PC-3 (cell line): ENCODE data around the gene SCN9A. TPM values are rescaled to one million over a fixed set of nuclear protein-coding genes. Genes with fewer than 3 reads are reported as not detected.

ENCODE experiments used
- ATAC-seq: fragments of 200-7000 bp; cut with Tn5 transposase; 2 replicates; pipeline ENCODE4 v1.9.1; 2020; ENCODE audit warnings: mild to moderate bottlenecking, moderate library complexity
- Bru-seq: library from RNA; stranded (reverse); fragments of 400-500 nt; gene quantifications from one replicate; lab custom pipeline; 2021; lab: Mats Ljungman, UMichigan
- BruChase-seq, 2 experiments: library from RNA; stranded (reverse); fragments of 400-500 nt; gene quantifications; one replicate each; lab custom pipeline; 2021; lab: Mats Ljungman, UMichigan
- BruUV-seq: library from RNA; stranded (reverse); fragments of 400-500 nt; replicated peaks from 2 replicates; lab custom pipeline; 2021; lab: Mats Ljungman, UMichigan
- CTCF ChIA-PET: fragments of 300-600 bp; sonication (Branson Sonifier 250); formaldehyde crosslinking; loops from one replicate; lab custom pipeline; 2022; ENCODE audit warnings: antibody characterized with exemption; lab: Charles Lee
- POLR2A ChIA-PET: fragments of 300-600 bp; sonication (Branson Sonifier 250); formaldehyde crosslinking; loops from one replicate; lab custom pipeline; 2022; ENCODE audit warnings: antibody characterized with exemption; ENCODE audit not compliant: unreplicated experiment; lab: Charles Lee
- DNase-seq: peaks from one replicate; pipeline ENCODE4 v3.0.0-alpha.2; 2015
- H2AFZ ChIP-seq: fragments of 300-600 bp; sonication (generic); 2 replicates; pipeline ENCODE4 v1.6.0; 2016; ENCODE audit warnings: antibody characterized with exemption, low read length
- H3F3A ChIP-seq: fragments of 300-600 bp; sonication (generic); one replicate; pipeline ENCODE4 v1.6.0; 2017; ENCODE audit warnings: antibody characterized with exemption, low read length, control low read depth, mild to moderate bottlenecking; ENCODE audit not compliant: unreplicated experiment
- H3K27ac ChIP-seq: fragments of 300-600 bp; sonication (generic); 2 replicates; pipeline ENCODE4 v1.5.1; 2016; ENCODE audit warnings: mild to moderate bottlenecking, low read length
- H3K27me3 ChIP-seq: fragments of 300-600 bp; sonication (generic); 2 replicates; pipeline ENCODE4 v1.6.1; 2016; ENCODE audit warnings: low read length, mixed read lengths
- H3K36me3 ChIP-seq: fragments of 300-600 bp; sonication (generic); 2 replicates; pipeline ENCODE4 v1.6.1; 2016; ENCODE audit warnings: low read depth, mixed run types, low read length, mixed read lengths
- H3K4me1 ChIP-seq: fragments of 300-600 bp; sonication (generic); 2 replicates; pipeline ENCODE4 v1.5.1; 2016; ENCODE audit warnings: low read length; ENCODE audit not compliant: insufficient read depth
- H3K4me2 ChIP-seq: fragments of 300-600 bp; sonication (generic); 2 replicates; pipeline ENCODE4 v1.6.0; 2016; ENCODE audit warnings: low read length
- H3K4me3 ChIP-seq: fragments of 300-600 bp; sonication (generic); 2 replicates; pipeline ENCODE4 v1.5.1; 2016; ENCODE audit warnings: mild to moderate bottlenecking, low read length, mixed read lengths
- H3K79me2 ChIP-seq: fragments of 300-600 bp; sonication (generic); 2 replicates; pipeline ENCODE4 v1.6.1; 2017; ENCODE audit warnings: low read length, mixed read lengths
- H3K9ac ChIP-seq: fragments of 300-600 bp; sonication (generic); 2 replicates; pipeline ENCODE4 v1.6.0; 2016; ENCODE audit warnings: mild to moderate bottlenecking, low read length
- H3K9me2 ChIP-seq: fragments of 300-600 bp; sonication (generic); replicated peaks from 2 replicates; pipeline ENCODE4 v1.6.1; 2016; ENCODE audit warnings: mixed run types, low read length, mixed read lengths
- H3K9me3 ChIP-seq: fragments of 300-600 bp; sonication (generic); 2 replicates; pipeline ENCODE4 v1.6.1; 2016; ENCODE audit warnings: low read length, mixed read lengths
- H4K20me1 ChIP-seq: fragments of 300-600 bp; sonication (generic); 2 replicates; pipeline ENCODE4 v1.6.1; 2016; ENCODE audit warnings: low read length, mixed read lengths
- EZH2 ChIP-seq: fragments of 300-600 bp; sonication (generic); IDR thresholded peaks from one replicate; pipeline ENCODE4 v1.6.1; 2017; ENCODE audit warnings: antibody characterized with exemption, mild to moderate bottlenecking, low read length; ENCODE audit not compliant: unreplicated experiment
- EZH2phosphoT487 ChIP-seq: fragments of 300-600 bp; sonication (generic); IDR thresholded peaks from 2 replicates; pipeline ENCODE4 v1.6.1; 2018; ENCODE audit warnings: mild to moderate bottlenecking, antibody characterized with exemption, low read length, borderline replicate concordance
- intact Hi-C: fragments of 100-400 bp; cut with micrococcal nuclease; formaldehyde crosslinking; loops from 2 replicates; pipeline ENCODE4 v1.9.0; 2023
- long read RNA-seq: library from polyadenylated mRNA; unstranded; transcript quantifications from one replicate; pipeline ENCODE4 v2.0.0, GENCODE V29; 2021; ENCODE audit not compliant: unreplicated experiment
- total RNA-seq: library from RNA; depleted of rRNA; stranded (reverse); fragments of >200 nt; gene quantifications from 2 replicates; pipeline ENCODE4 v1.2.3, GENCODE V29; 2014; rRNA removed
- TF ChIP-seq, protein P1 (sequence below): fragments of 300-600 bp; sonication (generic); conservative IDR thresholded peaks from 2 replicates; pipeline ENCODE4 v1.5.1; 2017; ENCODE audit warnings: antibody characterized with exemption, low read depth, mild to moderate bottlenecking, low read length

The SCN9A gene
- total RNA-seq, result 3.4 and 7.0 TPM in 2 replicates
- percentile 63 among the genes with signal in this experiment for Bru-seq, nascent RNA
- BruChase-seq, experiment 1, labeled RNA remaining after a 6-hour chase, result percentile 60 among the genes with signal in this experiment
- percentile 64 among the genes with signal in this experiment for BruChase-seq, experiment 2, labeled RNA remaining after a 2-hour chase
- long read RNA-seq, full-length matches to known transcripts, result 2 of 15 reads
- long read RNA-seq, partial matches to known transcripts, result 6 of 15 reads
- long read RNA-seq, other reads (novel, unspliced or antisense), result 7 of 15 reads

DNA sequence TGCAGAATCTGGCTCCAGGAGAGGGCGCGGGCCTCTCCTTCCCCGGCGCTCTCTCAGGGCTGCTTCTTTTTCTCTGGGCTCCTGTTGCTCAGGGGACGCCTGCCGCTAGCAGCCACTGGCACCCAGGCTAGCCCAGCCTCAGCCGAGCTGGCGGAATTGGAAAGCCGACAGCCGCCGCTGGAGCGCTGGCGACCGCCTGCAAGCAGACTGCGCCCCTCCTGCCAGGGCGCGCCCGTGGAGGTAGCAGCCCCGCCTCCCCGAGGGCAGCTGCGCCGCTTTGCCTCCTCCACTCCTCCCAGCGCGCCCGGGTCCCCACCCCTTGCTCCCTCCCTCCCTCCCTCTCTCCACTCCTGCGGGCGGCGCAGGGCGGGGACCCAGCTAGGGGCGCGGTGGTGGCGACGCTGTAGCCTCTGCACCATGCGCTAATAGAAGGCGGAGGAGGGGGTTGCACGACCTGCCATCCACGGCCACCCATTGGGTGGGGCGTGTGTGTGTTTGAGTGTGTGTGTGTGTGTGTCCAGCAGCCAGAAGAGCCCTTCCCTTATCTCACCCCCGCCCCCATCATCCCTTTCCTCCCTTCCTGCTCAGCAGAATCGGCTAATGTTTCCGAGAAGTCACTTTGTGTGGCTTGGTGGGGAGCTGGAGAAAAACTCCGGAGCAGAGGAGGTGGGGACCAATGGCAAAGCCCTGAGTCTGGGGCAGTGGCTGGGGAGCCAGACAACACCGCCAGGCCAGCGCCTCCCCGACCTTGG lies at the start of gene SCN9A:
Gene SCN9A (minus strand): TSS at position 209 of the 752 bp plus-strand sequence. CDS start 64,188 bp downstream, outside the sequence.
- H3K4me1 ChIP-seq, result peaks cover 14% of the 10 kb centered on the region
- ATAC-seq (peak; percentile 90), DNase-seq (peak; percentile 92)
- H3K79me2 ChIP-seq, result no peaks in the 10 kb centered on the region
- no peaks in the 10 kb centered on the region for H3K9me3 ChIP-seq
- H3K9me2 ChIP-seq, result no peaks in the 10 kb centered on the region
- H3K9ac ChIP-seq, result peak within 1 kb of the TSS; percentile 11; the same call in 1 of the 2 replicates
- TF ChIP-seq, protein P1, sequence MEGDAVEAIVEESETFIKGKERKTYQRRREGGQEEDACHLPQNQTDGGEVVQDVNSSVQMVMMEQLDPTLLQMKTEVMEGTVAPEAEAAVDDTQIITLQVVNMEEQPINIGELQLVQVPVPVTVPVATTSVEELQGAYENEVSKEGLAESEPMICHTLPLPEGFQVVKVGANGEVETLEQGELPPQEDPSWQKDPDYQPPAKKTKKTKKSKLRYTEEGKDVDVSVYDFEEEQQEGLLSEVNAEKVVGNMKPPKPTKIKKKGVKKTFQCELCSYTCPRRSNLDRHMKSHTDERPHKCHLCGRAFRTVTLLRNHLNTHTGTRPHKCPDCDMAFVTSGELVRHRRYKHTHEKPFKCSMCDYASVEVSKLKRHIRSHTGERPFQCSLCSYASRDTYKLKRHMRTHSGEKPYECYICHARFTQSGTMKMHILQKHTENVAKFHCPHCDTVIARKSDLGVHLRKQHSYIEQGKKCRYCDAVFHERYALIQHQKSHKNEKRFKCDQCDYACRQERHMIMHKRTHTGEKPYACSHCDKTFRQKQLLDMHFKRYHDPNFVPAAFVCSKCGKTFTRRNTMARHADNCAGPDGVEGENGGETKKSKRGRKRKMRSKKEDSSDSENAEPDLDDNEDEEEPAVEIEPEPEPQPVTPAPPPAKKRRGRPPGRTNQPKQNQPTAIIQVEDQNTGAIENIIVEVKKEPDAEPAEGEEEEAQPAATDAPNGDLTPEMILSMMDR, result peak; percentile 50
- no peak for TF ChIP-seq EZH2phosphoT487
- BruUV-seq, result TSS peak; percentile 79
- CTCF ChIA-PET, result interaction anchor here (0.6 to 1.9 kb wide), 6 partner anchors 13 to 221 kb away, joined by 3 to 14 read pairs (median 4); no protein-coding TSS in a partner anchor
- no peaks in the 10 kb centered on the region for H3F3A ChIP-seq
- H2AFZ ChIP-seq, result peak within 1 kb of the TSS; percentile 95
- H4K20me1 ChIP-seq, result no peaks in the 10 kb centered on the region
- H3K4me2 ChIP-seq, result peak within 1 kb of the TSS; percentile 95
- no peaks in the 10 kb centered on the region for H3K36me3 ChIP-seq
- intact Hi-C loops, result loop anchor here (5.0 kb wide), 2 partner anchors 139 to 424 kb away; partner anchors contain the start of gene TTC21B
- peaks cover 6% of the 10 kb centered on the region; the same call in 1 of the 2 replicates for H3K27me3 ChIP-seq
- H3K27ac ChIP-seq, result no peak within 1 kb of the TSS
- H3K4me3 ChIP-seq, result peak within 1 kb of the TSS; percentile 79
- POLR2A ChIA-PET, result interaction anchor here (0.6 kb wide), 3 partner anchors 43 to 582 kb away, joined by 3 to 10 read pairs (median 6); partner anchors contain the start of gene GALNT3

DNA sequence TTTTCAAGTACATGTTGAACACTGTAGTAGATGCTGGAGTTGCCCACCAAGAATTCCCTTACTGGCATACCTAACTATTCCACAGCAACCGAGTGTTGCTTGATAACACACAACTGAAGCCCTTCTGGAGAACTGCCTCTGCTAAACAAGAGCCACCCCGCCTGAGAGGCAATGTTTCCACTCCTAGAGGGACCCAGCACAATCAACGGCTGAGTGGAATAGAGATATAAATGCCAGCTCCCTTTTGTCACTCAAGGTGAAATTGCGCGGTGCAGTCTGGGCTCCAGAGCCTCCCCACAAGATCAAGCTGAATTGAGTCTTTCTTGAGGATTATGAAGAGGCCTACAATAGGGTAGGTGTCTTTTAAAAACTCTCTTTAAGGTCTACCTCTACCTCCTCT lies 49.1 kb upstream of the SCN9A start:
- Histone ChIP-seq H4K20me1 (no peaks in the 10 kb centered on the region), H3K4me1 (no peaks in the 10 kb centered on the region), H3K4me3 (no peak overlapping the region), H3K27ac (no peak overlapping the region), H3K4me2 (no peak overlapping the region), H3K9ac (no peak overlapping the region), H3K9me3 (no peaks in the 10 kb centered on the region), H2AFZ (no peak overlapping the region), H3K36me3 (no peaks in the 10 kb centered on the region), H3K79me2 (no peaks in the 10 kb centered on the region), H3K9me2 (no peaks in the 10 kb centered on the region), H3F3A (no peaks in the 10 kb centered on the region), H3K27me3 (peaks cover 34% of the 10 kb centered on the region)
- DNase-seq, result no peak
- CTCF ChIA-PET, result no interaction called here
- intact Hi-C loops, result no loop called here
- TF ChIP-seq, protein P1, result no peak
- TF ChIP-seq EZH2phosphoT487 (no peak), EZH2 (no peak)
- ATAC-seq, result no peak
- no TSS peak for BruUV-seq
- POLR2A ChIA-PET, result no interaction called here
